SU-DHL-6 (cell line): ENCODE results near the gene ABHD17B.

Experiments
- H2AFZ ChIP-seq: fragments of 200-600 bp; sonication (generic); 2 replicates; pipeline ENCODE4 v1.6.1; 2014; ENCODE audit warnings: low read depth, mild to moderate bottlenecking, moderate library complexity, mixed read lengths, antibody characterized with exemption, low read length; ENCODE audit not compliant: severe bottlenecking
- H3F3A ChIP-seq: fragments of 200-600 bp; shearing (Covaris generic); 2 replicates; pipeline ENCODE4 v1.6.0; 2016; ENCODE audit warnings: antibody characterized with exemption, mild to moderate bottlenecking; ENCODE audit not compliant: insufficient read depth
- H3K27ac ChIP-seq: fragments of 200-600 bp; sonication (generic); 2 replicates; pipeline ENCODE4 v1.5.1; 2016; ENCODE audit warnings: low read depth, mild to moderate bottlenecking, low read length, moderate library complexity, mixed read lengths
- H3K27me3 ChIP-seq: fragments of 200-600 bp; sonication (generic), shearing (Covaris generic); 2 replicates; pipeline ENCODE4 v1.6.0; 2014; ENCODE audit warnings: mild to moderate bottlenecking, low read length
- H3K36me3 ChIP-seq: fragments of 200-600 bp; sonication (generic); 2 replicates; pipeline ENCODE4 v1.6.1; 2014; ENCODE audit warnings: mild to moderate bottlenecking, low read length, mixed read lengths
- H3K4me2 ChIP-seq: fragments of 300-600, 200-600 bp; shearing (Covaris generic), sonication (generic); 2 replicates; pipeline ENCODE4 v1.6.0; 2014; ENCODE audit warnings: low read length, low read depth, mild to moderate bottlenecking; ENCODE audit not compliant: poor library complexity, severe bottlenecking
- H3K4me3 ChIP-seq: fragments of 200-600 bp; sonication (generic); 2 replicates; pipeline ENCODE4 v1.5.1; 2014; ENCODE audit warnings: antibody characterized with exemption, low read length, mild to moderate bottlenecking, mixed read lengths; ENCODE audit not compliant: insufficient read depth, poor library complexity, severe bottlenecking
- H3K79me2 ChIP-seq: fragments of 200-600 bp; sonication (generic); 2 replicates; pipeline ENCODE4 v1.6.1; 2014; ENCODE audit warnings: mild to moderate bottlenecking, low read length, moderate library complexity; ENCODE audit not compliant: insufficient read depth
- H3K9ac ChIP-seq: fragments of 200-600 bp; sonication (generic); 2 replicates; pipeline ENCODE4 v1.7.0; 2014; ENCODE audit warnings: mild to moderate bottlenecking, low read length
- H3K9me2 ChIP-seq: fragments of 200-600 bp; sonication (generic); replicated peaks from 2 replicates; pipeline ENCODE4 v1.6.1; 2014; ENCODE audit warnings: low read length; ENCODE audit not compliant: insufficient read depth
- H3K9me3 ChIP-seq: fragments of 200-600 bp; sonication (generic); 2 replicates; pipeline ENCODE4 v1.6.1; 2014; ENCODE audit warnings: low read length, mixed read lengths; ENCODE audit not compliant: insufficient read depth
- H4K20me1 ChIP-seq: fragments of 200-600 bp; sonication (generic); 2 replicates; pipeline ENCODE4 v1.6.1; 2014; ENCODE audit warnings: low read depth, mild to moderate bottlenecking, antibody characterized with exemption, low read length, moderate library complexity, mixed read lengths
- CTCF ChIP-seq: fragments of 200-600 bp; sonication (generic); IDR thresholded peaks from one replicate; pipeline ENCODE4 v1.5.1; 2017; ENCODE audit warnings: antibody characterized with exemption, mild to moderate bottlenecking, low read length, moderate library complexity; ENCODE audit not compliant: insufficient read depth, poor library complexity, severe bottlenecking
- EZH2phosphoT487 ChIP-seq: fragments of 200-600 bp; sonication (generic), shearing (Covaris generic); conservative IDR thresholded peaks from 2 replicates; pipeline ENCODE4 v1.6.1; 2018; ENCODE audit warnings: mild to moderate bottlenecking, antibody characterized with exemption, low read length, moderate library complexity, mixed read lengths

ABHD17B gene

GRCh38 chr9:71931166-71931565 lies 20.2 kb upstream of the ABHD17B start:
- Histone ChIP-seq H3K27ac (no peak overlapping the region), H4K20me1 (peaks cover 14% of the 10 kb centered on the region; the same call in 1 of the 2 replicates), H3F3A (no peaks in the 10 kb centered on the region), H3K9ac (no peak overlapping the region), H3K4me3 (no peak overlapping the region), H3K27me3 (no peaks in the 10 kb centered on the region), H3K4me2 (no peak overlapping the region), H2AFZ (no peak overlapping the region), H3K36me3 (no peaks in the 10 kb centered on the region), H3K9me3 (no peaks in the 10 kb centered on the region), H3K79me2 (peaks cover 3% of the 10 kb centered on the region; the same call in 1 of the 2 replicates), H3K9me2 (no peaks in the 10 kb centered on the region)
- TF ChIP-seq CTCF (no peak), EZH2phosphoT487 (no peak)

- H3K4me2 ChIP-seq: no peak overlapping the region
- H3K9me2 ChIP-seq: no peaks in the 10 kb centered on the region
- H2AFZ ChIP-seq: no peak overlapping the region
- peaks cover 14% of the 10 kb centered on the region; the same call in 1 of the 2 replicates for H4K20me1 ChIP-seq
- no peaks in the 10 kb centered on the region for H3K9me3 ChIP-seq
- no peak overlapping the region for H3K9ac ChIP-seq
- H3K27me3 ChIP-seq: no peaks in the 10 kb centered on the region
- H3K36me3 ChIP-seq: no peaks in the 10 kb centered on the region
- no peak overlapping the region for H3K27ac ChIP-seq
- TF ChIP-seq CTCF: no peak
- TF ChIP-seq EZH2phosphoT487: no peak
- H3K4me3 ChIP-seq: no peak overlapping the region
- no peaks in the 10 kb centered on the region; the same call in 1 of the 2 replicates for H3K79me2 ChIP-seq
- H3F3A ChIP-seq: no peaks in the 10 kb centered on the region
Measured at GRCh38 chr9:71929791-71930440, 18.9 kb upstream of the ABHD17B start.

- Histone ChIP-seq H3K9me3 (no peaks in the 10 kb centered on the region), H3K4me2 (no peak overlapping the region), H3K4me3 (no peak overlapping the region), H3K27ac (no peak overlapping the region), H2AFZ (no peak overlapping the region), H3K9ac (no peak overlapping the region), H4K20me1 (peaks cover 14% of the 10 kb centered on the region; the same call in 1 of the 2 replicates), H3K27me3 (no peaks in the 10 kb centered on the region), H3F3A (no peaks in the 10 kb centered on the region), H3K9me2 (no peaks in the 10 kb centered on the region), H3K79me2 (peaks cover under 1% of the 10 kb centered on the region; the same call in 1 of the 2 replicates), H3K36me3 (no peaks in the 10 kb centered on the region)
- TF ChIP-seq EZH2phosphoT487: no peak
- no peak for TF ChIP-seq CTCF
Measured at GRCh38 chr9:71929223-71929622, 18.2 kb upstream of the ABHD17B start.
